GM19467 (cell line): ENCODE results near the gene FZR1.
"Not testable (repeated sequence)": the region's sequence is repeated elsewhere in the genome, so short reads cannot be mapped to it uniquely, and the experiment has no call there.

Experiments used
- ATAC-seq: cut with Tn5 transposase; IDR thresholded peaks from one replicate; pipeline ENCODE4 v1.9.1; 2021; ENCODE audit warnings: mild to moderate bottlenecking, moderate library complexity; ENCODE audit not compliant: unreplicated experiment

The FZR1 gene

GRCh38 chr19:3544058-3544376 lies 37.9 kb downstream of the FZR1 start:
- ATAC-seq = no peak

GRCh38 chr19:3544742-3545668 lies 38.9 kb downstream of the FZR1 start:
- ATAC-seq = no peak

- no peak for ATAC-seq
These were observed 39.5 kb downstream of the FZR1 start for GRCh38 chr19:3545669-3546034.

- no peak for ATAC-seq
These were observed 40.0 kb downstream of the FZR1 start for GRCh38 chr19:3546119-3546518.

GRCh38 chr19:3547301-3547731 lies 41.2 kb downstream of the FZR1 start:
- ATAC-seq = no peak

- ATAC-seq = no peak
These were observed 41.7 kb downstream of the FZR1 start for GRCh38 chr19:3547767-3548282.

GRCh38 chr19:3548606-3549005 lies 42.5 kb downstream of the FZR1 start:
- no peak for ATAC-seq

- ATAC-seq = no peak
These were observed 43.7 kb downstream of the FZR1 start for GRCh38 chr19:3549816-3550215.

GRCh38 chr19:3550947-3551791 lies 45.1 kb downstream of the FZR1 start:
- ATAC-seq = no peak

- ATAC-seq = no peak
These were observed 45.6 kb downstream of the FZR1 start for GRCh38 chr19:3551792-3552095.

GRCh38 chr19:3554254-3555083 lies 48.4 kb downstream of the FZR1 start:
- no peak for ATAC-seq

GRCh38 chr19:3555653-3556422 lies 49.7 kb downstream of the FZR1 start:
- ATAC-seq = no peak

- no peak for ATAC-seq
These were observed 50.4 kb downstream of the FZR1 start for GRCh38 chr19:3556423-3556977.

- peak; percentile 24 for ATAC-seq
These were observed 50.9 kb downstream of the FZR1 start for GRCh38 chr19:3556978-3557460.

- ATAC-seq = peak; percentile 82
These were observed 51.5 kb downstream of the FZR1 start, which contains the start of gene MFSD12 for GRCh38 chr19:3557461-3558248. Gene MFSD12 (minus strand): TSS chr19:3557586. CDS start chr19:3557403, 183 bp downstream.

- ATAC-seq = no peak
These were observed 57.8 kb downstream of the FZR1 start for GRCh38 chr19:3563709-3564524.

- ATAC-seq = no peak
These were observed 59.0 kb downstream of the FZR1 start for GRCh38 chr19:3565139-3565538.

GRCh38 chr19:3570042-3570441 lies 63.9 kb downstream of the FZR1 start:
- ATAC-seq = not testable (repeated sequence)
